ENCODE data around the gene AKIP1. TPM values are rescaled to one million over a fixed set of nuclear protein-coding genes. Genes with fewer than 3 reads are reported as not detected.
"Not testable (repeated sequence)": the region's sequence is repeated elsewhere in the genome, so short reads cannot be mapped to it uniquely, and the experiment has no call there.

AKIP1 gene
- 25.1 and 31.7 TPM in 2 replicates for total RNA-seq

DNA sequence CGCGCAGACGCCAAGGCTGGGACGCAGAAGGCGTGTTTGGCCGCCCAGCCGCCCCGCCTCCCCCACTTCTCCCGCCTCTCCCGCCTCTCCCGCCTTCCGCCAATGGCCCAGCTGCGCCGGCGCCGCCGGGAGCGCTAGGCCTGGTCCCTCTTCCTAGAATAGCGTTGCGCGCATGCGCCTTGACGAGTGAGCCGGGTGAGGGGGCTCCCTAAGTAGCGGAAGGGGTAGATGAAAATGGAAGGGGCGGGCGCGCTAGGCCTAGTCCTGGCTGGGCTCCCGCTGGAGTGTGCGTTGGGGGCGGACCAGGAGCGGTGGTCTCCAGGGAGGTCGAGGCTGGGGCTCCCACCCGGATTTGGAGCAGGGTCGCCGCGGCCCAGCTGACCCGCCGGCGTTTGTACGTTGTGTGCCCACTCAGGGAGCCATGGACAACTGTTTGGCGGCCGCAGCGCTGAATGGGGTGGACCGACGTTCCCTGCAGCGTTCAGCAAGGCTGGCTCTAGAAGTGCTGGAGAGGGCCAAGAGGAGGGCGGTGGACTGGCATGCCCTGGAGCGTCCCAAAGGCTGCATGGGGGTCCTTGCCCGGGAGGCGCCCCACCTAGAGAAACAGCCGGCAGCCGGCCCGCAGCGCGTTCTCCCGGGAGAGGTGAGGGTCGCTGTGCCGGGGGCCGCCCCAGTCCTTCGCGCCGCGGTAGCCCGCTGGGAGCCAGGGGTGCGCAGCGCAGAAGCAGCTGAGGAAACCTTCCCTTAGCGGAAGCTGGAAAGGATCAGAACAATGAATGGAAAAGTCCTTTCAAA, at the start of gene AKIP1:
Gene AKIP1 (plus strand): TSS at position 161 of the 795 bp plus-strand sequence. CDS start 261 bp downstream, at position 422.
- intact Hi-C loops (cut with micrococcal nuclease): loop anchor here (1.0 to 5.0 kb wide), 5 partner anchors 53 to 222 kb away; partner anchors contain the start of genes NRIP3 and TMEM9B
- H3K27ac Mint-ChIP-seq: peak within 1 kb of the TSS; percentile 87
- H3K36me3 Mint-ChIP-seq (ENCODE audit: low read depth): peaks cover 9% of the 10 kb centered on the region
- peak; percentile 94 for DNase-seq
- peaks cover 14% of the 10 kb centered on the region for H3K27me3 Mint-ChIP-seq
- peak within 1 kb of the TSS; percentile 89 for H3K4me3 Mint-ChIP-seq
- peaks cover 39% of the 10 kb centered on the region for H3K4me1 Mint-ChIP-seq
- no peaks in the 10 kb centered on the region for H3K9me3 Mint-ChIP-seq

- Mint-ChIP-seq H3K27me3 (peaks cover 46% of the 10 kb centered on the region), H3K4me3 (no peak overlapping the region), H3K27ac (no peak overlapping the region), H3K4me1 (no peaks in the 10 kb centered on the region), H3K36me3 (ENCODE audit: low read depth) (no peaks in the 10 kb centered on the region), H3K9me3 (no peaks in the 10 kb centered on the region)
- intact Hi-C loops (cut with micrococcal nuclease): no loop called here
- no peak for DNase-seq
Measured at GRCh38 chr11:8863838-8864237, 47.2 kb upstream of the AKIP1 start.

DNA sequence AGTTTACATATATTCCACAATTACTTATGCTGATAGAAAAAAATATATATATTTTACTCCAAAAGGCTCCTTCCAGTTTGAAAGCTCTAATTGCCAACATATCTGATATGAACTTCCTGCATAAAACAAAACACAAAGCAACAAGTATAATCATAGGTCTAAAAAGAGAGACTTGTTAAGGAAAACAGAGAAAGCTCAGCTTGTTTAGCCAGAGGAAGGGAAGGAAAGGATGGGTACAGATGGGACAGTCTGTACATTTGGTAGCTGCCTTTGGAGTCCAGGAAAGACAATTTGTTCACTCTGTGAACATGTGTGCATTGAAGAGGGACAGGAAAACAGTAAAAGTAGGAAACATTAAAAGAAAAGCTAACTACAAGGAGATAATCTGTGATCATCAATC, 45.7 kb upstream of the AKIP1 start:
- Mint-ChIP-seq H3K36me3 (ENCODE audit: low read depth) (no peaks in the 10 kb centered on the region), H3K4me1 (no peaks in the 10 kb centered on the region), H3K4me3 (no peak overlapping the region), H3K9me3 (no peaks in the 10 kb centered on the region), H3K27ac (no peak overlapping the region), H3K27me3 (peaks cover 47% of the 10 kb centered on the region)
- no peak for DNase-seq
- intact Hi-C loops (cut with micrococcal nuclease): no loop called here

DNA sequence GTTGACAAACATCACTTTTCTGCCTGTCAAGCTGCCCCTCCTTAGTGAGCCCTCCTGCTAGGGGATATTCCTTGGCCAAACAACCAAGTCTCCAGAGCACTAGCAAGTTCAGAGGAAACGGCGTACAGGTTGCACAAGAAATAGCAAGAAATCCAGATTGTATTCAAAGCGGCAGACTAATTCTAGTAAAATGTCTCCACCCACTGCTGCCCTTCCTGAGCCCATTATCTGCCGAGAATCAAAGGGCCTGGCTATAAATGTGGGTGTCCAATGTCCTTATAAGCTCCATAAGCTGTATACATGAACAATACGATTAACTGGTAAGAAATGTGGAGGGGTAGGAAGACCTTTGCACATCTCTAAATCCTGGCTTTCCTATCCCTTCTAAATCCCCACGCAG, 44.0 kb upstream of the AKIP1 start:
- intact Hi-C loops (cut with micrococcal nuclease): no loop called here
- no peak overlapping the region for H3K4me3 Mint-ChIP-seq
- no peaks in the 10 kb centered on the region for H3K36me3 Mint-ChIP-seq (ENCODE audit: low read depth)
- peaks cover 45% of the 10 kb centered on the region for H3K27me3 Mint-ChIP-seq
- H3K9me3 Mint-ChIP-seq: no peaks in the 10 kb centered on the region
- no peak overlapping the region for H3K27ac Mint-ChIP-seq
- H3K4me1 Mint-ChIP-seq: peaks cover 2% of the 10 kb centered on the region
- no peak for DNase-seq

DNA sequence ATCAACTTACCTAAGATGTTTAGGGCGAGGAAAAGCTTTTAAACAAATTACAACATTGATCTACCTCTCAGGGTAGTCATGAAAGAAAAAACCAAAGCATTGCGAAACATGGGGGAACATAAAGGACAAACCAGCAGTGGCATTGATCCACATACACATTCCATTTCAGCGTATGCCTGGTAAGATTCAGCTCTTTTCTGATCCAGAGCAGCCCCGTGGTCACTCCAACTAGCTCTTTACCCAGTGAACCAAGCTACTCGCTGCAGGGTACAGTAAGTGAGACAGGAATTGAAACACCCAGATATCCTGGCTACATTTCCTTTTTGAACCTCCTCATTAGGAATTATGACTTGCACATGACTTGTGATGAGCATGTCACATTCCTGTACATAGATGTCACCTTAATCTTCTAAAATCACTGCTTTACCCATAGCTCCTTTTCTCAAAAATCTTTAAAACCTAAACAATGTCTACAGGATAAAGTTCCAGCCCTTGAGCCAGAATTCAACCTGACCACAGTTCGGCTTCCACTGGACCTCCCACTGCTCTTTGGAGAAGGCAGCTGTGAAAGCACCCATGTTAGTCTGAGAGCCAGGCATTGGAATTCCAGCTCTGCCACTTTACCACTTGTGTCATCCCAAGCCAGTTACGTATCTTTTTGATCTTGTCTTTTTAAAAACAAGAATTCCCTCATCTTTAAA, 42.9 kb upstream of the AKIP1 start:
- Mint-ChIP-seq H3K4me1 (peaks cover 2% of the 10 kb centered on the region), H3K27me3 (peaks cover 54% of the 10 kb centered on the region), H3K27ac (no peak overlapping the region), H3K4me3 (no peak overlapping the region), H3K9me3 (no peaks in the 10 kb centered on the region), H3K36me3 (ENCODE audit: low read depth) (no peaks in the 10 kb centered on the region)
- intact Hi-C loops (cut with micrococcal nuclease): no loop called here
- no peak for DNase-seq

- intact Hi-C loops (cut with micrococcal nuclease): no loop called here
- peak overlapping the region; percentile 74 for H3K4me3 Mint-ChIP-seq
- H3K27ac Mint-ChIP-seq: no peak overlapping the region
- no peaks in the 10 kb centered on the region for H3K9me3 Mint-ChIP-seq
- H3K27me3 Mint-ChIP-seq: peaks cover 45% of the 10 kb centered on the region
- no peaks in the 10 kb centered on the region for H3K36me3 Mint-ChIP-seq (ENCODE audit: low read depth)
- H3K4me1 Mint-ChIP-seq: peaks cover 7% of the 10 kb centered on the region
- DNase-seq: peak; percentile 71
Measured at GRCh38 chr11:8870411-8871170, 40.4 kb upstream of the AKIP1 start.

GRCh38 chr11:8871171-8871775, 39.7 kb upstream of the AKIP1 start:
- Mint-ChIP-seq H3K27ac (no peak overlapping the region), H3K4me1 (peaks cover 7% of the 10 kb centered on the region), H3K36me3 (ENCODE audit: low read depth) (no peaks in the 10 kb centered on the region), H3K27me3 (peaks cover 44% of the 10 kb centered on the region), H3K9me3 (no peaks in the 10 kb centered on the region), H3K4me3 (peak overlapping the region; percentile 50)
- intact Hi-C loops (cut with micrococcal nuclease): no loop called here
- no peak for DNase-seq

DNA sequence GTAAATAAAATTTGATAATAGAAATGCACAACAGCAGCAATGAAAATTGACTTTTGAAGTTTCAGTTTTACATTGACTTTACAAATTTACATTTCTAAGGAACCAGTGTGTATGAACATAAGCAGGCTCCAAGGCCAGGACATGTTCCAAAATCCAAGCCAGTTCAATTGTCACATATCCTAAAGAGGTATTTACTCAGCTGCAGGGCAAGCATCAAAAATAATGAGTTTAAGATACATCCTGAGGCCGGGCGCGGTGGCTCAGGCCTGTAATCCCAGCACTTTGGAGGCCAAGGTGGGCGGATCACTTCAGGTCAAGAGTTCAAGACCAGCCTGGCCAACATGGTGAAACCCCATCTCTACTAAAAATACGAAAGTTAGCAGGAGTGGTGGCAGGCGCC, 39.0 kb upstream of the AKIP1 start:
- H3K9me3 Mint-ChIP-seq: no peaks in the 10 kb centered on the region
- intact Hi-C loops (cut with micrococcal nuclease): no loop called here
- H3K4me1 Mint-ChIP-seq: peaks cover 7% of the 10 kb centered on the region
- peak overlapping the region; percentile 50 for H3K4me3 Mint-ChIP-seq
- H3K27ac Mint-ChIP-seq: no peak overlapping the region
- no peak for DNase-seq
- H3K27me3 Mint-ChIP-seq: peaks cover 41% of the 10 kb centered on the region
- H3K36me3 Mint-ChIP-seq (ENCODE audit: low read depth): no peaks in the 10 kb centered on the region

- peaks cover 37% of the 10 kb centered on the region for H3K27me3 Mint-ChIP-seq
- no peaks in the 10 kb centered on the region for H3K36me3 Mint-ChIP-seq (ENCODE audit: low read depth)
- H3K4me3 Mint-ChIP-seq: no peak overlapping the region
- DNase-seq: no peak
- no peak overlapping the region for H3K27ac Mint-ChIP-seq
- peaks cover 7% of the 10 kb centered on the region for H3K4me1 Mint-ChIP-seq
- intact Hi-C loops (cut with micrococcal nuclease): no loop called here
- no peaks in the 10 kb centered on the region for H3K9me3 Mint-ChIP-seq
Measured at GRCh38 chr11:8873741-8874405, 37.1 kb upstream of the AKIP1 start.

DNA sequence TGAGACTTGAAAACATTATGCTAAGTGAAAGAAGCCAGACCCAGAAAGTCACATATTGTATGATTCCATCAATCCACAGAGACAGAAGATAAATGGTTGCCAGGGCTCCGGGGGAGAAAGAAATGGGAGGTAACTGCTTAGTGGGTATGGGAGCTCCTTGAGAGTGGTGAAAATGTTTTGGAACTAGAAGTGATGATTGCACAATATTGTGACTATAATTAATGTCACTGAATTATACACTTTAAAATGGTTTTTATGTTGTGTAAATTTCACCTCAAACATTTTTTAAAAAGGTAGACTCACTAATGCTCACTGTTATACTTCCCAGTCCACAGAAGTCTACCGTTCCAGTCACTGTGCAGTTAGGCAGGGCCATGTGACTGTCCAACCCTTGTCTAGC, 32.2 kb upstream of the AKIP1 start:
- no peak overlapping the region for H3K27ac Mint-ChIP-seq
- no peaks in the 10 kb centered on the region for H3K9me3 Mint-ChIP-seq

DNA sequence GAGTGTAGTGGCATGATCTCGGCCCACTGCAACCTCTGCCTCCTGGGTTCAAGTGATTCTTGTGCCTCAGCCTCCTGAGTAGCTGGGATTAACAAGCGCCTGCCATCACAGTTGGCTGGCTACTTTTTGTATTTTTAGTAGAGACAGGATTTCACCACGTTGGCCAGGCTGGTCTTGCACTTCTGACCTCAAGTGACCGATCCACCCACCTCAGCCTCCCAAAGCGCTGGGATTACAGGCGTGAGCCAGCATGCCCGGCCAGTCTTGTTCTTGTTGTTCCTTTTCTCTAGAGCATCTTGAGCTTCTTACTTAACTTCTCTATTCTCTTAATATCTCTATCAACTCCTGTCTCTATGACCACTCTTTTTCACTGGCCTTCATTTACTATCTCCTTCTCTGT, 29.4 kb upstream of the AKIP1 start:
- DNase-seq; intact Hi-C loops (cut with micrococcal nuclease); H3K9me3 Mint-ChIP-seq; H3K36me3 Mint-ChIP-seq (ENCODE audit: low read depth); H3K4me1 Mint-ChIP-seq; H3K4me3 Mint-ChIP-seq; H3K27ac Mint-ChIP-seq: not testable (repeated sequence)
- peaks cover 29% of the 10 kb centered on the region for H3K27me3 Mint-ChIP-seq

More for the DNA sequence above, 32.2 kb upstream of the AKIP1 start:
- Mint-ChIP-seq H3K4me3 (no peak overlapping the region), H3K36me3 (ENCODE audit: low read depth) (no peaks in the 10 kb centered on the region), H3K4me1 (peaks cover 5% of the 10 kb centered on the region), H3K27me3 (peaks cover 26% of the 10 kb centered on the region)
- DNase-seq: no peak
- intact Hi-C loops (cut with micrococcal nuclease): no loop called here

- H3K4me1 Mint-ChIP-seq: no peaks in the 10 kb centered on the region
- intact Hi-C loops (cut with micrococcal nuclease): no loop called here
- H3K27me3 Mint-ChIP-seq: peaks cover 29% of the 10 kb centered on the region
- H3K27ac Mint-ChIP-seq: no peak overlapping the region
- no peaks in the 10 kb centered on the region for H3K36me3 Mint-ChIP-seq (ENCODE audit: low read depth)
- no peak for DNase-seq
- H3K4me3 Mint-ChIP-seq: no peak overlapping the region
- H3K9me3 Mint-ChIP-seq: peaks cover 3% of the 10 kb centered on the region
Measured at GRCh38 chr11:8886322-8886721, 24.7 kb upstream of the AKIP1 start.

GRCh38 chr11:8891185-8891584, 19.8 kb upstream of the AKIP1 start:
- H3K36me3 Mint-ChIP-seq (ENCODE audit: low read depth); H3K27ac Mint-ChIP-seq; H3K4me3 Mint-ChIP-seq; intact Hi-C loops (cut with micrococcal nuclease); H3K9me3 Mint-ChIP-seq; DNase-seq; H3K4me1 Mint-ChIP-seq: not testable (repeated sequence)
- peaks cover 24% of the 10 kb centered on the region for H3K27me3 Mint-ChIP-seq
